Skeletal muscle cell (primary cell): Measurements from ENCODE around the gene MTFR1L.

Source experiments
- DNase-seq: peaks from one replicate; pipeline ENCODE4 v3.0.0-alpha.2; 2010; ENCODE audit warnings: low read depth
- H3K4me3 ChIP-seq: 2 replicates; pipeline ENCODE4 v1.5.1; 2011; ENCODE audit warnings: low read depth, mild to moderate bottlenecking, control low read depth, low read length, moderate library complexity

MTFR1L gene

DNA sequence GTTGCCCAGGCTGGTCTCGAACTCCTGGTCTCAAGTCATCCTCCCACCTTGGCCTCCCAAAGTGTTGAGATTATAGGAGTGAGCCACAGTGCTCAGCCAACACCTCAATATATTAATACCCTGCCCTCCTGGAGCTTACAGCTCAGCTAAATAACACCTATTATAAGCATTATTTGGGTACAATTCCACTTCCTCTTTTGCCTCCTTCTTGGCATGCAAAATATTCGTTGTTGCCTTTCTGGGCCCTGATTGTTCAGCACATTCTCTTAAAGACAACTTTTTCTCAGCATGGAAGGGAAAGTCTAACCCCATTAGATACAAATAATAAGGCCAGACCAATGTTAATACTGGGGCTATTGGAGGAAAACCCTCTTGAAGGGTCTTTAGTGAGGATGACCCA lies 53.0 kb downstream of the MTFR1L start:
- no peak for DNase-seq
- no peak overlapping the region for H3K4me3 ChIP-seq

DNA sequence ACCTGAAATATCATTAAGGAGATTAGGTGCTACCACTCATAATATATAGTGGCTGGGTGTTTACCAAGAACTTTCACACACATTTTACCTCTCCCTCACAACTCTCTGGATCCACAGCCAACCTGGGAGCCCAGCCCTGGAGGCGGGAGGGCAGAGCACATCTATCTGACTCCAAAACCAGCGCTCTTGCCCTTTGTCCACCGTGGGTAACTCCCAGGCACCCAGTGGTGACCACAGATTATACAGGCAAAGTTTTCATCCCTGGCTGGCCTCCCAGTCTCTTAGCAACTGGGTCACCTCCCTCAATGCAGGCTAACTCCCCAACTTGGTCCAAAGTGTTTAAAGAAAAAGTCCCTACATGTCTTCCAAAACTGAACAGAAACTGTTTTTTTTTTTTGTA lies 53.4 kb downstream of the MTFR1L start:
- no peak for DNase-seq
- no peak overlapping the region for H3K4me3 ChIP-seq

DNA sequence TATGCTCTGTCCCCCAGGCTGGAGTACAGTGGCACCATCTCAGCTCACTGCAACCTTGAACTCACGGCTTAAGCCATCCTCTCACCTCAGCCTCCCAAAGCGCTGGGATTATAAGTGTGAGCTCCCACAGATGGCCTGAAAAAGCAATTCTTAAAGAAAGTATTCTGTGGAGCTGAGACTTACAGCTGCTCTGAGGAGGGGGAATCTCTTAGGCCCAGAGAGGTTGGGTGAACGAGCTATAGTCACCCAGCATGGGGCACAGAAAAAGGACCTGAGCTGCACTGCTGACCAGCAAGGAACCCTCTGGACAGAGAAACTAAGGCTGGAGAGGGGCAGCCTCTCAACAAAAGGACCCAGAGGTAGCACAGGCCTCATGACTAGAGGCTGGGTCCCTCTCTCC lies 54.5 kb downstream of the MTFR1L start:
- H3K4me3 ChIP-seq: peak overlapping the region; percentile 62
- no peak for DNase-seq

DNA sequence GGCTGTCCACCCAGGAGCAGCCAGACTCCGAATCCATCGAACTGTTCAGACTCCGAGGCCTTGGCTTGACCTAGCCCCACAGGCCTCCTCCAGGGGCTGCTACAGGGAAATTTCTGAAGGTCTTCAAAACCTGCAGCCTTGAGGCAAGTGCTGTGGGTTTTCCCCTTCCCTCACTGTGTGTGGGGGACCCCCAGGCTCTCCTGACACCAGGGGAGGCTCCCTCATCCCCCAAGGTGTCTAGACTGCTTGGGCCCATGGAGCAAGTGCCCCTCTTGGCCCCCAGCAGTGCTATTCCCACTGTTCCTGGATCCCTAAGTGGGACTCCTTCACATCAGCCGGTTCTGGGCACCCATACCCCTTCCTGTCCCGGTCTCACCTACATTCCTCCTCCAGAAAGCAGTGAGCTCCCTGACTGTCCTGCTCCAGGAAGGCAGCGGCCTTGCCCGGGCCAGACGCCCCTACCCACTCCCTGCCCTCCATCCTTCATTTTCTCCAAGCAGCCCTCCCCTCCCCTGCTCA lies 54.9 kb downstream of the MTFR1L start:
- H3K4me3 ChIP-seq: peak overlapping the region; percentile 62
- DNase-seq: no peak

DNA sequence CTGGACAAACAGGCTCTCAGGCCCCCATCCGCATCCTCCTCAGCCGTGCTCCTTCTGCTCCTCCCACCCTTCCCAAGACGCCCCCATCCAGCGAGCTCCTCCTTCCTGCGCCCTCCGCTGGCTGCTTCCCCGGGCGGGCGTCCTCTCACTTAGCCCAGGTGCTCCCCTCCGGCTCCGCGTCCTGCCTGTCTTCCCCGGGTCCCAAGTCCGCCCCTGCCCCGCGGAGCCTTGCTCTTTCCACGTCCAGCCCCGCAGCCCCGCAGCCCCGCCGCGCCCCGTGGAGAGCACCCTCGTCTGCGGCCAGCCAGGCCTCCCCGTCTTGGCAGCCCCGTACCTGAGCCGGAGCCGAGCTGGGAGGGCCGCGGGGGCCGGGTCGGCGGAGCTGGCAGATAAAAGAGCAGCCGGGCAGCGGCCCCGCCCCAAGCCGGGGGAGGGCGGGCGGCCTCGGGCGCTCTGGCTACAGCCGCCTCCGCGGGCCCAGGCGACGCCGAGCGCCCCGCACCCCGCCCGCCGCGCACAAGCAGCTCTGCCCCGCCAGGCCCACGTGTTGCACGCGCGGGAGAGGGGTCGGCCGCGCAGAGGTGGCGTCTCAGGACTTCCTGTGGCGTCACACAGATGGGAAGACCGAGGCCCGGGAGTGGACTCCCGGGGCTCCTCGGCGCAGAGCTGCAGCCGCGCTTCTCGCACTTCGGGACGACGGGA lies 55.6 kb downstream of the MTFR1L start, which contains the start of gene PAQR7:
TSS of gene PAQR7 (minus strand) at position 555 of the 702 bp plus-strand sequence. CDS start 11,869 bp downstream, outside the sequence.
- peak; percentile 52 for DNase-seq
- peak within 1 kb of the TSS; percentile 62 for H3K4me3 ChIP-seq

DNA sequence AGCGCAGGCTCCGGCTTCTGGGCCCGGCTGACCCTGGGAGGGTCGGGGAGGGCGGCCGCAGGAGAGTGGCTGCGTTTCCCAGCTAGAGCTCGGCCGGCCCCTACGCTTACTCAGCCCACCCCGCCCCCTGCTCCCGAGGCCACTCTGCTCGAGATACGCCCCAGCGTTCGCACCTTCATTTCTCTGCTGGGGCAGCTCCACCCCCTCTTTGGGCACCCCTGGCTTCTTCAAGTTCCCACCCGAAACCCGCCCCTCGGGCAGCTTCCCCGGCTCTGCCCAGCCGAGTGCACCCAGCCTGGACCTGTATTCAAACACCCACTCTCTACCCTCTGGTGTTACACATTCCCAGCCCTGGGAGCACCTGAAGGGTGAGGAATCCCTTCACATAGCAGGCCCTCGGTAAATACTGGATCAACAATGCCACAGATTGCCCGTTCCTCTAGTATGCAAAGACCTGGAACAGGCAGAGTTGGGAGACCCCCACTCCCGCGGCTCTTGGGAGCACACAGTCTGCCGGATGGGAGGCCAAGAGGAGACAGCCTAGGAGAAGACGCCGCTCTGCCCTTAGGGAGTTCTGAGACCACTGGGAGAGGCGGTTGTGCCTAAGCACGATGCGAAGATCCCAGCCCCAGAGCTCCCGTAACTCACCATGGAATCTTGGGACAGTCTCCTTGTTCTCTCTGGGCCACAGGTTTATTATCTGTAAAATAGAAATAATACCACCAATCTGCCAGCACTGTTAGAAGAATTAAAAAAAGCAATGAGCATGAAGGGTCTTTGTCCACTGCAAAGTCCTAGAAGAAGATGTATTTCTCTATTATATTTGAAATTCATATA lies 56.3 kb downstream of the MTFR1L start:
- DNase-seq: no peak
- peak overlapping the region; percentile 62 for H3K4me3 ChIP-seq

DNA sequence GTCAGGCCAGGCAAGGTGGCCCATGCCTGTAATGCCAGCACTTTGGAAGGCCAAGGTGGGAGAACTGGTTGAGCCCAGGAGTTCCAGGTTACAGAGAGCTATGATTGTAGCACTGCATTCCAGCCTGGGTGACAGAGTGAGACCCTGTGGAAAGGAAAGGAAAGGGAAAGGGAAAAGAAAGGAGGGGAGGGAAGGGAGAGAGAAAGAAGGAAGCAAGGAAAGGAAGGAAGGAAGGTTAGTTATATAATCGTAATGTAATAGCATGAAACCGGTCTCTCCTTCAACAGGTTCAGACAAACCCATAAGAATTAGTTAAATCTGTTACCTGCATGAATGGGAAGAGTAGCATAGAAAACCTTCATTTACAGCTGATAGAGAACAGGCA lies 56.9 kb downstream of the MTFR1L start:
- DNase-seq: no peak
- no peak overlapping the region for H3K4me3 ChIP-seq

DNA sequence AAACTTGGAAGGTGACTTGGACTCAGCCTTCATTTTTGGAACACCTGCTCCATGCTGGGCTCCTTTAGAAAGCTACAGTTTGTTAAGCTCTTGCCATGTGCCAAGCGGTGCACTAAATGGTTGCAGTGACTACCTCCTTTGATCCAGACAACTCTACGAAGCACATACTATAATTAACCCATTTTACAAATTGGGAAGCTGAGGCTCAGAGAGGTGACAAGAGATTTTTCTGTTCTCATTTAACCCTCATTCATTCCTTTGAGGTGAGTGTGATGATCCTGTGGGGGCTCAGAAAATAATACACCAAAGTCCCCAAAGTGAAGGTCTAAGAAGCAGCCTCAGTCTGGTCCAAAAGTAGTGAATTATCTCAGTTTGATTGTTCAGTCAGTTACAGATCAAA lies 57.4 kb downstream of the MTFR1L start:
- no peak for DNase-seq
- no peak overlapping the region for H3K4me3 ChIP-seq

DNA sequence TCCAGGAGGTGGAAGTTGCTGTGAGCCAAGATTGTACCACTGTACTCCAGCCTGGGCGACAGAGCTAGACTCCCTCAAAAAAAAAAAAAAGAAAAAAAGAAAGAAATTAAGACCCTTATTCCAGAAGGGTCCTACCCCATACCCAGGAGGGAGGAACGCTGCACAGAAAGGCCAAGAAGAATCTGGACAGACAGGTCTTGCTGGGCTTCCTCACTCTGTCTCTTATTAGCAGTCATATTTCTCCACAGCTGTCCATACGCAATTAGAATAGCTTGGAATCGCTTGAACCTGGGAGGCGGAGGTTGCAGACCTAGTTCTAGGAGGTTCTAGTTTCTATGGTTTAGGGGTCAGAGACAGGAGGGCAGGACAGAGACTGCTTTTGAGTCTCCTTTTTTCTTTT lies 58.9 kb downstream of the MTFR1L start:
- DNase-seq: no peak
- H3K4me3 ChIP-seq: no peak overlapping the region

DNA sequence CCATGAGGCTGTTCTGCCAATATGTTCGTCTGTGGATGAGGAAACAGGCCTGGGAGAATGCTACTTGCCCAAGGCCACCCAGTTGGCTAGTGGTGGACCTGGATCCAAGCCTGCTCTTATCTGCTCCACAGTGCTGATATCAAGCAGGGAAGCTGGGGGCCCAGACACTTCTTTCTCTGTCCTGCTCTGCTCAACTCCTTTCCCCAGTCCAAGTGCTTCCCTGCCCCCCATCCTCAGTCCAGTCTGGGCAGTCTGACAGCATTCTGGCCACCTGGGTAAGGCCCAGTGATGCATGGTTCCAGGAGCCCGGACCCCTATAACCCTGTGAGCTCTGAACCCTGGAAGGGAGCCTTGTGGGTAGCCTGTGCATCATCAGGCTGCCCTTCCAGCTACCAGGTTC lies 59.9 kb downstream of the MTFR1L start:
- no peak for DNase-seq
- no peak overlapping the region for H3K4me3 ChIP-seq

DNA sequence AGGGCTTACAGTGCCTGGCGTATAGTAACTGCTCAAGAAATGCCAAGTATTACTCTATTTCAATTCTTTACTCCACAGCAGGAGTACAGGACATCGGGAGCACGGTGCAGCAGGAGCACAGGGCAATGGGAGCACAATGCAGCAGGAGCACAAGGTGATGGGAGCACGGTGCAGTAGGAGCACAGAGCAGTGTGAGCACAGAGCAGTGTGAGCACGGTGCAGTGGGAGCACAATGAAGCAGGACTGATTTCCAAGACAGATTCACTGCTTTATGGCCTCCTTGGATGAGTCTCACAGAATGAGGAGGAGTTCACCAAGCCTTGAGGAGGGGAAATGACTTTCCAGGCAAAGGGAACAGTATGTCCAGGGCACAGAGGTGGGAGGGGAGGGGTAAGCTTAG lies 60.8 kb downstream of the MTFR1L start:
- DNase-seq: no peak
- no peak overlapping the region for H3K4me3 ChIP-seq

DNA sequence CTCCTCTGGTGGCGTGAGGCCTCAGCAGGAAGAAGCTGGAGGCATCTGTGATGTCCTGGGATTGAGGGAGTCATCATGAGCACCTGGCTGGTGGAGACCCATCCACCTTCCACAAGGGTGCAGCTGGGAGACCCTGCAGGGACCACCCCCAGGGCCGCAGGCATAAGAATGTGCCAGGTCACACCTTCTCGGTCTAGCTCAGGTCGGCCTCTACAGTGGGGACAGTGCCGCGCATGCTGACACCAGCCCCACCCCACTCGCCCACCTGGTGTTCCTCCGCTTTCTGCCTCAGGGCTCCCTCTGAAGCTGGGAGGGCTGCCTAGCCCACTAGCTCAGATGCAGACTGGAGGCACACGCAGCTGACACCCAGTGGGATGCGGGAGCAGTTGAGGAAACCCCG lies 61.5 kb downstream of the MTFR1L start:
- no peak for DNase-seq
- H3K4me3 ChIP-seq: no peak overlapping the region
